Fibroblast of skin of right biceps (primary cell): ENCODE results near the gene TFF2.

Experiments
- DNase-seq: peaks from one replicate; pipeline ENCODE4 v3.0.0-alpha.2; 2013

Gene TFF2

GRCh38 chr21:42302076-42302650 is 48.6 kb downstream of the TFF2 start:
- no peak for DNase-seq

- DNase-seq, result no peak
These were observed 49.3 kb downstream of the TFF2 start for GRCh38 chr21:42301371-42302075.

GRCh38 chr21:42300956-42301355 is 49.8 kb downstream of the TFF2 start:
- no peak for DNase-seq

- no peak for DNase-seq
These were observed 50.7 kb downstream of the TFF2 start for GRCh38 chr21:42300045-42300583.

GRCh38 chr21:42299324-42300044 is 51.3 kb downstream of the TFF2 start:
- DNase-seq, result no peak

- DNase-seq, result no peak
These were observed 52.1 kb downstream of the TFF2 start for GRCh38 chr21:42298657-42299056.

GRCh38 chr21:42298237-42298636 is 52.6 kb downstream of the TFF2 start:
- no peak for DNase-seq

GRCh38 chr21:42297377-42297776 is 53.4 kb downstream of the TFF2 start:
- DNase-seq, result no peak

GRCh38 chr21:42296501-42296900 is 54.3 kb downstream of the TFF2 start:
- DNase-seq, result no peak
